Glutamatergic neuron (in vitro differentiated cells): ENCODE results near the gene IQCK. TPM values are rescaled to one million over a fixed set of nuclear protein-coding genes. Genes with fewer than 3 reads are reported as not detected.

Source experiments
- DNase-seq: peaks from one replicate; pipeline ENCODE4 v3.0.0; 2022
- H3K27ac Mint-ChIP-seq: one replicate; pipeline ENCODE4 v1.8.0; 2020; ENCODE audit warnings: mild to moderate bottlenecking, mixed read lengths, inconsistent platforms; ENCODE audit not compliant: unreplicated experiment
- H3K27me3 Mint-ChIP-seq: one replicate; pipeline ENCODE4 v1.8.0; 2020; ENCODE audit warnings: mild to moderate bottlenecking, moderate library complexity, mixed read lengths, inconsistent platforms; ENCODE audit not compliant: unreplicated experiment
- H3K36me3 Mint-ChIP-seq: one replicate; pipeline ENCODE4 v1.8.0; 2020; ENCODE audit warnings: mild to moderate bottlenecking, mixed read lengths, inconsistent platforms; ENCODE audit not compliant: unreplicated experiment
- H3K4me1 Mint-ChIP-seq: one replicate; pipeline ENCODE4 v1.8.0; 2020; ENCODE audit warnings: mild to moderate bottlenecking, low read depth, mixed read lengths, inconsistent platforms; ENCODE audit not compliant: unreplicated experiment
- H3K4me3 Mint-ChIP-seq: one replicate; pipeline ENCODE4 v1.8.0; 2020; ENCODE audit warnings: mild to moderate bottlenecking, mixed read lengths, inconsistent platforms; ENCODE audit not compliant: unreplicated experiment
- H3K9me3 Mint-ChIP-seq: one replicate; pipeline ENCODE4 v1.8.0; 2020; ENCODE audit warnings: mild to moderate bottlenecking, moderate library complexity, mixed read lengths, inconsistent platforms; ENCODE audit not compliant: unreplicated experiment
- total RNA-seq: library from RNA; stranded (reverse); fragmentation: NEBNext Ultra II Directional; extraction: Animal tissue kit (Norgen Biotek cat#: 25700); gene quantifications from one replicate; pipeline ENCODE4 v1.2.1, GENCODE V29; 2021; ENCODE audit not compliant: unreplicated experiment
- TF ChIP-seq, protein P1 (sequence below): fragments of 200-600 bp; sonication (generic); IDR thresholded peaks from one replicate; pipeline ENCODE4 v1.5.0; 2021; ENCODE audit not compliant: partially characterized antibody, unreplicated experiment

The IQCK gene
- total RNA-seq, 1 donor from 2014 or later, result 5.1 TPM

DNA sequence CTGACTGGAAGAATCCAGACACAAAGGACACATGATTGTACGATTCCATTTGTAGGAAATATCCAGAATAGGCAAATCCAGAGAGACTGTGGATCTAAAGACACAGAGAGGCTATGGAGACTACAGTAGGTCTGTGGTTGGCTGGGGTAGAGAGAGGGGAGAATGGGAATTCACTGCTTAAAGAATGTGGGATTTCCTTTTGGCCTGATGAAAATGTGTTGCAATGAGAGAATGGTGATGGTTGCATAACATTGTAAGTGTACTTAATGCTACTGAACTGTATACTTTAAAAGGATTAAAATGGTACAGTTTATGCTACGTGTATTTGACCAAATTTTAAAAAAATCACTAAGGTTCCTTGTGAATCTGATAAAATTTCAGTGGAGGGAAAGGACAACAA, 104.5 kb downstream of the IQCK start:
- Mint-ChIP-seq H3K4me3 (no peak overlapping the region), H3K9me3 (no peaks in the 10 kb centered on the region), H3K27ac (no peak overlapping the region), H3K36me3 (peaks cover 6% of the 10 kb centered on the region), H3K4me1 (no peaks in the 10 kb centered on the region), H3K27me3 (no peaks in the 10 kb centered on the region)
- DNase-seq, result no peak
- TF ChIP-seq, protein P1, sequence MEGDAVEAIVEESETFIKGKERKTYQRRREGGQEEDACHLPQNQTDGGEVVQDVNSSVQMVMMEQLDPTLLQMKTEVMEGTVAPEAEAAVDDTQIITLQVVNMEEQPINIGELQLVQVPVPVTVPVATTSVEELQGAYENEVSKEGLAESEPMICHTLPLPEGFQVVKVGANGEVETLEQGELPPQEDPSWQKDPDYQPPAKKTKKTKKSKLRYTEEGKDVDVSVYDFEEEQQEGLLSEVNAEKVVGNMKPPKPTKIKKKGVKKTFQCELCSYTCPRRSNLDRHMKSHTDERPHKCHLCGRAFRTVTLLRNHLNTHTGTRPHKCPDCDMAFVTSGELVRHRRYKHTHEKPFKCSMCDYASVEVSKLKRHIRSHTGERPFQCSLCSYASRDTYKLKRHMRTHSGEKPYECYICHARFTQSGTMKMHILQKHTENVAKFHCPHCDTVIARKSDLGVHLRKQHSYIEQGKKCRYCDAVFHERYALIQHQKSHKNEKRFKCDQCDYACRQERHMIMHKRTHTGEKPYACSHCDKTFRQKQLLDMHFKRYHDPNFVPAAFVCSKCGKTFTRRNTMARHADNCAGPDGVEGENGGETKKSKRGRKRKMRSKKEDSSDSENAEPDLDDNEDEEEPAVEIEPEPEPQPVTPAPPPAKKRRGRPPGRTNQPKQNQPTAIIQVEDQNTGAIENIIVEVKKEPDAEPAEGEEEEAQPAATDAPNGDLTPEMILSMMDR, result no peak

DNA sequence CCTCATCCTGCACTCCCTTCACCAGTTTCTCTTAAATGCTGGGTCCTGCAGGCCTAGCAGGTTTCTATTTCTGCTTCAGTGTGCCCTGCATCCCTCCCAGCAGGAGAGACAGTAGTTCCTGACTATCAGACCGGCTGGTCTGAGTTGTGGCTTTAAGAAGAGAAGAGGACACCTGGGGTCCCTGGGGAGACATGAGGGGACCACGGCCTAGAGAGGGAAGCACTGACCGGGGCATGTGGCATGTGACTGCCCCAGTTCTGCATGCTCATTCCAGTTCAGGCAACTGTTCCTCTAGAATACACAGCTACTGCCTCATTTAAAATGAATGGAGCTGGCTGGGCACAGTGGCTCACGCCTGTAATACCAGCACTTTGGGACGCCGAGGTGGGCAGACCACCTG, 105.3 kb downstream of the IQCK start:
- H3K27me3 Mint-ChIP-seq, result no peaks in the 10 kb centered on the region
- TF ChIP-seq, protein P1, result no peak
- H3K36me3 Mint-ChIP-seq, result peaks cover 6% of the 10 kb centered on the region
- no peak for DNase-seq
- no peaks in the 10 kb centered on the region for H3K9me3 Mint-ChIP-seq
- no peak overlapping the region for H3K27ac Mint-ChIP-seq
- H3K4me3 Mint-ChIP-seq, result no peak overlapping the region
- no peaks in the 10 kb centered on the region for H3K4me1 Mint-ChIP-seq

DNA sequence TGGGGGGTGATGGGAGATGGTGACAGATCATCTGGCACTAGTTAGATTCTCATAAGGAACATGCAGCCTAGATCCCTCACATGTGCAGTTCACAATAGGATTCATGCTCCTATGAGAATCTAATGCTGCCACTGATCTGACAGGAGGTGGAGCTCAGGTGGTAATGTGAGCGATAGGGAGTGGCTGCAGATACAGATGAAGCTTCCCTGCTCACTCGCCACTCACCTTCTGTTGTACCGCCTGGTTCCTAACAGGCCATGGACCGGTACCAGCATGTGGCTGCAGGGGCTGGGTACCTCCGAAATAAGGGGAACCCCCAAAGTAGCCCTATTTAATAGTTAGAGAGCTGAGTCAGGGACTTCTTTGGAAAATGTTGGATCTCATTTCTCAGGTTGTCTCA, 106.1 kb downstream of the IQCK start:
- Mint-ChIP-seq H3K4me1 (no peaks in the 10 kb centered on the region), H3K4me3 (no peak overlapping the region), H3K36me3 (peaks cover 6% of the 10 kb centered on the region), H3K27ac (no peak overlapping the region), H3K9me3 (no peaks in the 10 kb centered on the region), H3K27me3 (no peaks in the 10 kb centered on the region)
- TF ChIP-seq, protein P1, result no peak
- DNase-seq, result no peak

DNA sequence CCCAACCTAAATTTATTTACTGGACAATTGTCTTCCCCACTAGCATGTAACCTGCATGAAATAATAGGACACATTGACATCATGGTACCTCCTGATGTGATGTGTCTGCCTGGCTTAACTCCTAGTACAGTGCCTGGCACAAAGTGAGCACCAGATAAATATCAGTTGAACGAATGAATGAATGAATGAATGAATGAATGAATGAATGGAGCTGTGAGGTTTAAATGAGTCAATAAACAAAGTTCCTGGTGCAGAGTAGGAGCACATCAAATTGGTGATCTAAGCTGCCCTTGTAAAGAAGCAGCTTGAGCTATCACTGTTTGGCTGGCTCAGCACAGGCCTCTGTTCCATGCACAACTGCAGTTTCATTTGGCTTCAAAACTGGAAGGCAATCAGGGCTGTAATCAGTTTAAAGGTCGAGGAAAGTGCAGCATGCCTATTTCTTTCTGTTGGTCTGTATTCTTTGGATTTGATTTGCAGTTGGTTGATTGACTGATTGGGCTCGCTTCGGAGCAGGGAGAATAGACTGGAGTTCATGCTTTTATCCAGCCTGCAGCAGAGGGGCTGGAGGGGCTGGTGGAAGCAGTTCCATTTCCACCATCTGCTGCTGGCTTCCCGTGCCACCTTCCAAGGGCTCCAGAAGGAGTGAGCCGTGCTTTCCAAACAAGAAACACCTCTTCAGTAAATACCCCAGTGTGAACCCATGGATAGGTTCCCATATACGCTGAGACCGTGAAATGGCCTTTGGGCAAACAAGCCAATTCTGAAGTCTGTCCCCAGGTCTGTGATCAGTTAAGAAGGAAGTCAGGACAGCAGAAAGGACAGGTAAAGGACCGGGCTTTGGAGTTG, 112.0 kb downstream of the IQCK start:
- Mint-ChIP-seq H3K27me3 (peaks cover 2% of the 10 kb centered on the region), H3K27ac (no peak overlapping the region), H3K4me3 (no peak overlapping the region), H3K9me3 (no peaks in the 10 kb centered on the region), H3K4me1 (no peaks in the 10 kb centered on the region), H3K36me3 (no peaks in the 10 kb centered on the region)
- no peak for DNase-seq
- TF ChIP-seq, protein P1, result no peak

DNA sequence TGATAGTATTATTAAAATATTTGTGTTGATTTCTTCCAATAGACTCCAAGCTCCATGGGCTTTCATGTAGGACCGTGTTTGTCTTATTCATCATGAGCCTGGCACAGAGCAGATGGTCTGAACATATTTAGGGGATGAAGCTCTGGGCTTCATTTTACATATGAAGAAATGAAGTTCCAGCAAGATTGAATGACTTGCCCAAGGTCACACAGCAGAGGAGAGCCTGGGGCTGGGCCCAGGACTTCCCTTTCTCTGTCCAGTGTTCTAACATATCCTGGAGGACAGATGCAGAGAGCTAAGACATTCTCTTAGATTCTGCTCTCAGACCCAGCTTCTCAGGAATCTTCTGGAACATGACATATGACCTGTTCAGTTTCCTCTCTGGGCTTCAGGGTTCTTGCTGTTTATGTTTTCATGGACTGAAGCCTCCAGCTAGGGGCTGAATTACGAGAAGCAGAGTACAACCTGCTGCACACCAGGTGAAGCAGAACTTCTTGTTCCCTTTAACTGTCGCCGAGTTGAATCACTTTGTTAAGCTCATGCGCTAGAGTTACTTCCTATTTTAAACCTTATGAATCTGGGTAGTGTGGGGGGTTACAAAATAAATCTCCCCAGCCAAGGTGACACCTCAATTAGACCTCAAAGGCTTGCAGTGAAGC, 113.0 kb downstream of the IQCK start:
- no peak overlapping the region for H3K27ac Mint-ChIP-seq
- H3K27me3 Mint-ChIP-seq, result peaks cover 2% of the 10 kb centered on the region
- no peak for DNase-seq
- no peak overlapping the region for H3K4me3 Mint-ChIP-seq
- TF ChIP-seq, protein P1, result no peak
- H3K9me3 Mint-ChIP-seq, result no peaks in the 10 kb centered on the region
- no peaks in the 10 kb centered on the region for H3K4me1 Mint-ChIP-seq
- no peaks in the 10 kb centered on the region for H3K36me3 Mint-ChIP-seq
